Left renal cortex interstitium (tissue), 4 donors: ENCODE data around the gene INPP5J. TPM values are rescaled to one million over a fixed set of nuclear protein-coding genes. Genes with fewer than 3 reads are reported as not detected.
A peak's percentile ranks its signal among the peaks of the same experiment; 100 is the strongest.
"Not testable (repeated sequence)": the region's sequence is repeated elsewhere in the genome, so short reads cannot be mapped to it uniquely, and the experiment has no call there.

ENCODE experiments used
- DNase-seq, 4 donors: peaks; one replicate each; pipeline ENCODE4 v3.0.0-alpha.2; 2013; ENCODE audit warnings: low read depth in 4 of 4, low spot score in 2 of 4, missing footprints in 1 of 4
- polyA plus RNA-seq, 4 donors: library from polyadenylated mRNA; unstranded; fragments of 120-200 nt; gene quantifications; one replicate each; pipeline ENCODE4 v1.2.1, GENCODE V29; 2013; ENCODE audit not compliant: insufficient read length in 4 of 4

The INPP5J gene
- polyA plus RNA-seq, 4 donors = 4.2 to 7.8 (median 5.4) TPM

GRCh38 chr22:31144223-31144622, 21.5 kb downstream of the INPP5J start:
- no peak for DNase-seq

GRCh38 chr22:31148488-31148887, 25.7 kb downstream of the INPP5J start:
- DNase-seq = no peak

GRCh38 chr22:31148953-31149627, 26.3 kb downstream of the INPP5J start:
- DNase-seq = peak in 2 of 4 donors; percentile 23 to 44

GRCh38 chr22:31150615-31151014, 27.8 kb downstream of the INPP5J start:
- no peak for DNase-seq

GRCh38 chr22:31151872-31152271, 29.1 kb downstream of the INPP5J start:
- DNase-seq = no peak

- no peak for DNase-seq
Observed at GRCh38 chr22:31153357-31153756, 30.6 kb downstream of the INPP5J start.

GRCh38 chr22:31154975-31155374, 32.2 kb downstream of the INPP5J start:
- no peak for DNase-seq

- no peak for DNase-seq
Observed at GRCh38 chr22:31155422-31155821, 32.7 kb downstream of the INPP5J start.

- peak in 1 of 4 donors; percentile 28 for DNase-seq
Observed at GRCh38 chr22:31160328-31160978, 37.7 kb downstream of the INPP5J start.

GRCh38 chr22:31161386-31161785, 38.6 kb downstream of the INPP5J start:
- DNase-seq = no peak

GRCh38 chr22:31162015-31162765, 39.4 kb downstream of the INPP5J start:
- DNase-seq = no peak

- no peak for DNase-seq
Observed at GRCh38 chr22:31170971-31171370, 48.2 kb downstream of the INPP5J start.

- not testable (repeated sequence) for DNase-seq
Observed at GRCh38 chr22:31171734-31172133, 49.0 kb downstream of the INPP5J start.

GRCh38 chr22:31173386-31174145, 50.8 kb downstream of the INPP5J start:
- DNase-seq = no peak

GRCh38 chr22:31176923-31177322, 54.2 kb downstream of the INPP5J start:
- no peak for DNase-seq

GRCh38 chr22:31177420-31178162, 54.8 kb downstream of the INPP5J start:
- DNase-seq = no peak

GRCh38 chr22:31178859-31179258, 56.1 kb downstream of the INPP5J start:
- DNase-seq = no peak

GRCh38 chr22:31179345-31179744, 56.6 kb downstream of the INPP5J start:
- DNase-seq = peak in 1 of 4 donors; percentile 12

- no peak for DNase-seq
Observed at GRCh38 chr22:31184015-31184414, 61.2 kb downstream of the INPP5J start.
